Measurements from ENCODE around the gene MOGAT1. TPM values are rescaled to one million over a fixed set of nuclear protein-coding genes. Genes with fewer than 3 reads are reported as not detected.

The MOGAT1 gene
- total and polyA plus RNA-seq, 2 of the 4 experiments (the other 2 are of a cell fraction), result not detected

- no peak overlapping the region for H2BK20ac ChIP-seq (ENCODE audit: low read depth, low read length)
- CTCF ChIA-PET, result no interaction called here
- POLR2A ChIA-PET (ENCODE audit: unreplicated experiment), result no interaction called here
- H3K18ac ChIP-seq (ENCODE audit: low read depth, low read length), result no peak overlapping the region
- H3K23ac ChIP-seq (ENCODE audit: low read depth, low read length), result no peak overlapping the region
- TF ChIP-seq MXI1 (IDR thresholded peaks at IDR 0.05; ENCODE audit: borderline replicate concordance, low read depth, low read length) (no peak), USF2 (IDR thresholded peaks at IDR 0.05; ENCODE audit: low read depth, low read length) (no peak), RCOR1 (IDR thresholded peaks at IDR 0.05; ENCODE audit: insufficient replicate concordance, low read length) (no peak), ELK1 (IDR thresholded peaks at IDR 0.05; ENCODE audit: borderline replicate concordance, low read depth, low read length) (no peak), FOS (IDR thresholded peaks at IDR 0.05; ENCODE audit: low read depth, low read length) (no peak), RAD21 (IDR thresholded peaks at IDR 0.05; ENCODE audit: low read length) (no peak), BHLHE40 (IDR thresholded peaks at IDR 0.05; ENCODE audit: low read depth, low read length) (no peak), CEBPB (IDR thresholded peaks at IDR 0.05; ENCODE audit: low read depth, low read length) (no peak), NFE2L2 (IDR thresholded peaks at IDR 0.05; ENCODE audit: low read depth, low read length) (no peak), RFX5 (IDR thresholded peaks at IDR 0.05; ENCODE audit: low read depth, low read length) (no peak), CHD1 (IDR thresholded peaks at IDR 0.05; ENCODE audit: low read depth, low read length) (no peak), MAZ (IDR thresholded peaks at IDR 0.05; ENCODE audit: borderline replicate concordance, low read depth, low read length) (no peak), SMC3 (IDR thresholded peaks at IDR 0.05; ENCODE audit: low read depth, low read length) (no peak), MAFK (IDR thresholded peaks at IDR 0.05; ENCODE audit: low read depth, low read length) (no peak), POLR2A (IDR thresholded peaks at IDR 0.05; ENCODE audit: low read depth, low read length) (no peak), CTCF (conservative IDR thresholded peaks at IDR 0.05; ENCODE audit: low read depth, low read length) (no peak)
- no peak overlapping the region for H3K4ac ChIP-seq (ENCODE audit: low read depth, low read length)
- H3K14ac ChIP-seq (replicated peaks; ENCODE audit: low read depth, low read length), result no peak overlapping the region
- H2AK9ac ChIP-seq (replicated peaks; ENCODE audit: low read depth, low read length, poor library complexity), result no peak overlapping the region
- H3K4me1 ChIP-seq (ENCODE audit: control insufficient read depth, insufficient read depth, low read length), result no peaks in the 10 kb centered on the region
- H3K36me3 ChIP-seq (ENCODE audit: control insufficient read depth, insufficient read depth, low read length), result peaks cover 14% of the 10 kb centered on the region
- 0 out of 4 replicates have a peak, but pooled peaks cover 0 to 3% of the 10 kb centered on the region in 2 experiments for H3K79me1 ChIP-seq (ENCODE audit: low read depth in 1 of 2, low read length in 2 of 2)
- H3K27me3 ChIP-seq (ENCODE audit: control insufficient read depth, insufficient read depth, low read length), result no peaks in the 10 kb centered on the region
- H3K9me1 ChIP-seq (ENCODE audit: insufficient read depth, low read length), result no peaks in the 10 kb centered on the region; the same call in 1 of the 2 replicates
- no peak for DNase-seq
- in situ Hi-C loops (cut with MboI; ENCODE audit: low sequenced_read_pairs) (no loop called here), intact Hi-C loops (cut with micrococcal nuclease) (no loop called here), dilution Hi-C loops (cut with HindIII; ENCODE audit: low sequenced_read_pairs, unreplicated experiment) (no loop called here)
- H2BK15ac ChIP-seq (ENCODE audit: low read depth, low read length), result no peak overlapping the region
- H3K4me2 ChIP-seq (ENCODE audit: low read depth, low read length), result no peak overlapping the region
- no peak for ATAC-seq (ENCODE audit: low read depth)
- BruUV-seq (replicated peaks), result no TSS peak
- no peak overlapping the region for H3K27ac ChIP-seq (ENCODE audit: insufficient read depth, low read length)
- no CpG with 5 or more reads among the region's 4 CpGs for WGBS, 2 experiments (ENCODE audit: extremely low coverage in 2 of 2, insufficient read length in 1 of 2)
- H3K9ac ChIP-seq (ENCODE audit: low read depth, low read length), result no peak overlapping the region
- no peak overlapping the region for H3K4me3 ChIP-seq (ENCODE audit: insufficient read depth, low read depth, low read length)
- H4K8ac ChIP-seq (ENCODE audit: low read depth in 2 of 2, low read length in 2 of 2), result no peak overlapping the region
- no peak overlapping the region for H2AFZ ChIP-seq (replicated peaks; ENCODE audit: low read length, poor library complexity)
- H3K9me3 ChIP-seq (ENCODE audit: control insufficient read depth, insufficient read depth, low read length), result no peaks in the 10 kb centered on the region
- H3K56ac ChIP-seq (ENCODE audit: extremely low read depth, insufficient read depth, low read length), result no peak overlapping the region
- no peak overlapping the region for H2BK120ac ChIP-seq (ENCODE audit: low read depth, low read length)
- H4K91ac ChIP-seq (ENCODE audit: insufficient read depth, low read depth, low read length), result no peak overlapping the region
- H2BK5ac ChIP-seq (ENCODE audit: low read depth, low read length, poor library complexity, severe bottlenecking), result no peak overlapping the region
- no peaks in the 10 kb centered on the region for H4K20me1 ChIP-seq (ENCODE audit: insufficient read depth, low read length)
- no peak overlapping the region for H4K5ac ChIP-seq (ENCODE audit: low read depth, low read length)
- no peak overlapping the region for H2AK5ac ChIP-seq (ENCODE audit: low read depth, low read length)
These were observed 49.6 kb upstream of the MOGAT1 start for GRCh38 chr2:222621893-222622292.
